Endothelial cell of umbilical vein (primary cell): Measurements from ENCODE around the gene ZNF320. TPM values are rescaled to one million over a fixed set of nuclear protein-coding genes. Genes with fewer than 3 reads are reported as not detected.
"Not testable (repeated sequence)": the region's sequence is repeated elsewhere in the genome, so short reads cannot be mapped to it uniquely, and the experiment has no call there.

Experiments
- BruUV-seq: library from RNA; stranded (reverse); fragments of 400-500 nt; replicated peaks from 2 replicates; lab custom pipeline; 2021; lab: Mats Ljungman, UMichigan
- CTCF ChIA-PET: fragments of 300-600, 350-600 bp; sonication (Branson Sonifier 250); formaldehyde crosslinking; loops from one replicate; lab custom pipeline; 2021; ENCODE audit warnings: antibody characterized with exemption, inconsistent platforms; lab: Charles Lee
- POLR2A ChIA-PET: fragments of 300-600, 350-600 bp; sonication (Branson Sonifier 250); formaldehyde crosslinking; loops from one replicate; lab custom pipeline; 2021; ENCODE audit warnings: antibody characterized with exemption, inconsistent platforms; lab: Charles Lee
- DNase-seq: peaks from one replicate; pipeline ENCODE4 v3.0.0-alpha.2; 2011; ENCODE audit warnings: low read depth, low spot score
- FAIRE-seq: peaks from 2 replicates; lab custom pipeline; 2011; peaks lifted over from hg19 to GRCh38; lab: Jason Lieb, UNC
- H2AFZ ChIP-seq: 2 replicates; pipeline ENCODE4 v1.6.0; 2012; ENCODE audit warnings: low read depth, low read length, control low read depth, inconsistent platforms
- H3K27ac ChIP-seq: 2 replicates; pipeline ENCODE4 v1.5.1; 2011; ENCODE audit warnings: low read depth, mild to moderate bottlenecking, control low read depth, low read length, moderate library complexity; ENCODE audit not compliant: insufficient read depth
- H3K27me3 ChIP-seq, 2 experiments: 2 replicates each; pipeline versions ENCODE4 v1.6.0 to v1.6.1; 2011; ENCODE audit warnings: low read length in 2 of 2, mixed read lengths in 1 of 2; ENCODE audit not compliant: control insufficient read depth in 2 of 2, insufficient read depth in 2 of 2
- H3K36me3 ChIP-seq, 2 experiments: 2 replicates in 1 of 2; 3 replicates in 1 of 2; pipeline ENCODE4 v1.5.1; 2011; ENCODE audit warnings: low read length in 2 of 2, mild to moderate bottlenecking in 1 of 2, moderate library complexity in 1 of 2; ENCODE audit not compliant: control insufficient read depth in 2 of 2, insufficient read depth in 2 of 2; ENCODE audit errors: extremely low read depth in 1 of 2
- H3K4me1 ChIP-seq: 3 replicates; pipeline ENCODE4 v1.5.1; 2011; ENCODE audit warnings: mild to moderate bottlenecking, low read length; ENCODE audit not compliant: control insufficient read depth, insufficient read depth; ENCODE audit errors: extremely low read depth
- H3K4me2 ChIP-seq: 2 replicates; pipeline ENCODE4 v1.6.1; 2011; ENCODE audit warnings: low read length, control low read depth, mixed read lengths; ENCODE audit not compliant: insufficient read depth
- H3K4me3 ChIP-seq, 3 experiments: fragments of 200-600 bp in 1 of 3; sonication (generic), shearing (Covaris generic) in 1 of 3; replicated peaks in 1 of 3; 2 replicates each; pipeline ENCODE4 v1.5.1; 2011 to 2016; ENCODE audit warnings: control low read depth in 3 of 3, low read length in 3 of 3, mild to moderate bottlenecking in 2 of 3, inconsistent platforms in 1 of 3, low read depth in 1 of 3, moderate library complexity in 1 of 3; ENCODE audit not compliant: insufficient read depth in 1 of 3
- H3K79me2 ChIP-seq: 2 replicates; pipeline ENCODE4 v1.6.0; 2012; ENCODE audit warnings: low read length, inconsistent platforms; ENCODE audit not compliant: control insufficient read depth, insufficient read depth
- H3K9ac ChIP-seq: replicated peaks from 2 replicates; pipeline ENCODE3; 2011; ENCODE audit warnings: low read length, control low read depth; ENCODE audit not compliant: insufficient read depth; ENCODE audit errors: extremely low read depth
- H3K9me1 ChIP-seq: replicated peaks from 3 replicates; pipeline ENCODE4 v1.6.0; 2011; ENCODE audit warnings: mild to moderate bottlenecking, low read length; ENCODE audit not compliant: control insufficient read depth, insufficient read depth; ENCODE audit errors: extremely low read depth
- H3K9me3 ChIP-seq: replicated peaks from 2 replicates; pipeline ENCODE4 v1.5.1; 2012; ENCODE audit warnings: low read length, inconsistent platforms; ENCODE audit not compliant: control insufficient read depth, insufficient read depth
- H4K20me1 ChIP-seq: replicated peaks from 2 replicates; pipeline ENCODE3; 2011; ENCODE audit warnings: mild to moderate bottlenecking, low read length; ENCODE audit not compliant: control insufficient read depth, insufficient read depth; ENCODE audit errors: extremely low read depth
- POLR2A ChIP-seq: IDR thresholded peaks from 2 replicates; pipeline ENCODE4 v1.6.1; 2012; ENCODE audit warnings: low read depth, mild to moderate bottlenecking, control low read depth, low read length
- POLR2AphosphoS5 ChIP-seq: IDR thresholded peaks from 2 replicates; pipeline ENCODE4 v1.6.1; 2012; ENCODE audit warnings: low read depth, mild to moderate bottlenecking, control low read depth, low read length, moderate library complexity; ENCODE audit not compliant: insufficient read depth
- dilution Hi-C: fragments of 300-500 bp; cut with MboI; formaldehyde crosslinking; loops from one replicate; pipeline ENCODE4 v1.15.0; 2019; ENCODE audit warnings: low sequenced_read_pairs; ENCODE audit not compliant: extremely low pct_ligation_motif_present
- intact Hi-C: fragments of 100-400 bp; cut with micrococcal nuclease; formaldehyde crosslinking; loops from one replicate; pipeline ENCODE4 v1.10.0; 2022
- polyA plus RNA-seq, 4 experiments: library from polyadenylated mRNA; depleted of rRNA in 3 of 4; stranded (reverse) in 3 of 4; unstranded in 1 of 4; fragments of >200 nt; gene quantifications; 2 replicates each; pipeline versions ENCODE4 v1.2.1 to v1.2.3, GENCODE V29; 2011 to 2012; ENCODE audit warnings: missing spikeins in 1 of 4
- small RNA-seq: library from RNA; depleted of rRNA; stranded (forward); fragments of <200 nt; gene quantifications from one replicate; pipeline ENCODE3, GENCODE V24; 2012; ENCODE audit warnings: low replicate concordance, low read depth; ENCODE audit not compliant: insufficient read depth, insufficient read length
- total RNA-seq: library from RNA; stranded (reverse); gene quantifications from 2 replicates; pipeline ENCODE4 v1.2.3, GENCODE V29; 2021

Gene ZNF320
- total and polyA plus RNA-seq, 2 donors (not counting 3 experiments of a cell fraction or from before 2014, with no cell fraction given): 7.6 to 11.1 TPM

DNA sequence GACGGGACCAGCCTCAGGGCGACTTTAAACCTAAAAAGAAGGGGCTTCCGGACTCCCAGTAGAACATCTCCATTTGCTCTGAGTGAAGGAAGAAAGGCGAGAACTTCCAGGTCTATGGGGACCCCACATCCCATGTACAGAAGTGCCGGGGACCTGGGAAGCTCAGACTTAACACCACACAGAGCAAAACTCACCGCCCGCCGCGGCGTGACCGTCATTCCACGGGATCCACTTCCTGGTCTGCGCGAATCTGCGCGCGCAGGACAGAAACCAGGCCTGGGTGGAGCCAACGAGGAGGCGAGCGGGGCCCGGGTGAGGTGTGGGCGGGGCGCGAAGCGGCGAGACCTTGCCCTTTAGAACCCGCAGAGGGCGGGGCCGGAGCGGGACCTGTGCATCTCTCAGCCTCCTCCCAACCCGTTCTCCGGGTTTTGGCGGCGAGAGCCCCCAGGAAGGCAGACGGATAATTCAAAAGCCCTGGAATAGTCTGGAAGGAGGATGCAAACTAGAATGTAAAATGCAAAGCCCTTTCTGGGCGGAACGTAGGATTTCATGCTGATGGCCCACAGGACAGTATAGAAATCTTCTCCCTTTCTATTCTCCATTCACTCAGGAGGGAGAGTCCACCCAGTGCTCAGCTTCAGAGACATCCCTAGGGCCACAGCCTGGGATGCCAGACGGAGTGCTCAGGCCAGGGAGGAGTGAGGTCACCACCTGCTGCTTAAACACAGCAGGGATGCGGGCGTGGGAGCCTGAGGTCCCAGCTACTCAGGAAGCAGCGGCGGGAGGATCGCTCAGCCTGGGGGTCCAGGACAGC is 39.9 kb downstream of the ZNF320 start, which contains the start of gene ZNF468:
Gene ZNF468 (minus strand): TSS at position 242 of the 814 bp plus-strand sequence. CDS start 3,347 bp downstream, outside the sequence.
- TF ChIP-seq POLR2AphosphoS5 (peak; percentile 25), POLR2A (peak; percentile 70)
- POLR2A ChIA-PET, H3K4me1 ChIP-seq, H3K79me2 ChIP-seq, CTCF ChIA-PET, H3K27me3 ChIP-seq, BruUV-seq, H3K9me3 ChIP-seq, H3K36me3 ChIP-seq, H3K9me1 ChIP-seq, dilution Hi-C loops, H4K20me1 ChIP-seq: not testable (repeated sequence)
- H3K4me2 ChIP-seq: peak within 1 kb of the TSS; percentile 88
- DNase-seq (peak; percentile 59), FAIRE-seq (peak; percentile 98)
- peak within 1 kb of the TSS; percentile 100 for H2AFZ ChIP-seq
- H3K4me3 ChIP-seq: peak within 1 kb of the TSS; percentile 53 to 90 (median 79)
- H3K9ac ChIP-seq: peak within 1 kb of the TSS; percentile 67
- H3K27ac ChIP-seq: peak within 1 kb of the TSS; percentile 37
- intact Hi-C loops: loop anchor here (1.0 to 10.0 kb wide), 3 partner anchors 36 to 85 kb away; partner anchors contain the start of genes ZNF28 and ZNF888

GRCh38 chr19:52856540-52857377 is 40.7 kb downstream of the ZNF320 start:
- DNase-seq (peak; percentile 7), FAIRE-seq (peak; percentile 79)
- peak overlapping the region; percentile 67 for H3K9ac ChIP-seq
- dilution Hi-C loops, H3K9me3 ChIP-seq, CTCF ChIA-PET, H3K36me3 ChIP-seq, H3K4me1 ChIP-seq, H3K9me1 ChIP-seq, POLR2A ChIA-PET, H3K27me3 ChIP-seq, H4K20me1 ChIP-seq, H3K79me2 ChIP-seq: not testable (repeated sequence)
- H3K4me3 ChIP-seq: peak overlapping the region; percentile 53 to 90 (median 79)
- TSS peak; percentile 75 for BruUV-seq
- H3K4me2 ChIP-seq: peak overlapping the region; percentile 58
- peak overlapping the region; percentile 95 for H2AFZ ChIP-seq
- intact Hi-C loops: loop anchor here (1.0 to 10.0 kb wide), 3 partner anchors 35 to 86 kb away; partner anchors contain the start of genes ZNF28 and ZNF888
- H3K27ac ChIP-seq: peak overlapping the region; percentile 37

Small RNA genes within 50 kb of the gene (small RNA-seq; reads per million reads assigned to genes)
- gene ZNF320: 1.3 reads per million

Other genes with a start within 250 kb of the ZNF320 start
- gene ZNF611, start 162.6 kb downstream of the ZNF320 start, total RNA-seq: 20.0 and 24.2 TPM in 2 replicates
- gene ZNF611, start 162.6 kb downstream of the ZNF320 start, polyA plus RNA-seq: 2.5 and 3.1 TPM in 2 replicates
- 5.2 and 7.9 TPM in 2 replicates for gene ZNF600, start 110.8 kb downstream of the ZNF320 start, total RNA-seq
- 5.8 and 7.2 TPM in 2 replicates for gene ZNF600, start 110.8 kb downstream of the ZNF320 start, polyA plus RNA-seq
- 14.9 and 18.5 TPM in 2 replicates for gene ZNF28, start 76.0 kb downstream of the ZNF320 start, total RNA-seq
- 4.2 and 16.9 TPM in 2 replicates for gene ZNF28, start 76.0 kb downstream of the ZNF320 start, polyA plus RNA-seq
- 12.6 and 16.3 TPM in 2 replicates for gene ZNF468, start 40.0 kb downstream of the ZNF320 start, total RNA-seq
- gene ZNF468, start 40.0 kb downstream of the ZNF320 start, polyA plus RNA-seq: 6.3 and 7.0 TPM in 2 replicates
- 2.9 and 3.9 TPM in 2 replicates for gene ZNF888, start 25.8 kb upstream of the ZNF320 start, total RNA-seq
- gene ZNF888, start 25.8 kb upstream of the ZNF320 start, polyA plus RNA-seq: 0.56 and 0.72 TPM in 2 replicates
- gene ZNF816, start 65.2 kb upstream of the ZNF320 start, total RNA-seq: 4.9 and 5.3 TPM in 2 replicates
- 0.76 and 1.8 TPM in 2 replicates for gene ZNF816, start 65.2 kb upstream of the ZNF320 start, polyA plus RNA-seq
- not detected in 2 replicates for gene ERVV-1, start 116.3 kb upstream of the ZNF320 start, total RNA-seq
- gene ERVV-1, start 116.3 kb upstream of the ZNF320 start, polyA plus RNA-seq: 0.05 TPM in 1 of 2 replicates, not detected in the other
- gene ERVV-2, start 147.1 kb upstream of the ZNF320 start, total RNA-seq: not detected in 2 replicates
- gene ERVV-2, start 147.1 kb upstream of the ZNF320 start, polyA plus RNA-seq: not detected in 2 replicates
- 16.4 and 19.7 TPM in 2 replicates for gene ZNF160, start 205.8 kb upstream of the ZNF320 start, total RNA-seq
- gene ZNF160, start 205.8 kb upstream of the ZNF320 start, polyA plus RNA-seq: 11.3 and 12.7 TPM in 2 replicates
- 0.69 TPM in 1 of 2 replicates, not detected in the other for gene ZNF415, start 235.3 kb upstream of the ZNF320 start, total RNA-seq
- 0.30 and 0.48 TPM in 2 replicates for gene ZNF415, start 235.3 kb upstream of the ZNF320 start, polyA plus RNA-seq